Measurements from ENCODE around the gene PCSK2.

The PCSK2 gene

GRCh38 chr20:17504898-17505635 is 278.2 kb downstream of the PCSK2 start:
- Histone ChIP-seq H3K27me3 (ENCODE audit: control insufficient read depth, low read length) (no peaks in the 10 kb centered on the region), H3F3A (ENCODE audit: control insufficient read depth, insufficient read depth) (no peaks in the 10 kb centered on the region), H3K9me3 (ENCODE audit: control insufficient read depth, insufficient read depth, low read length) (no peaks in the 10 kb centered on the region), H3K9me2 (replicated peaks; ENCODE audit: control insufficient read depth, low read length) (no peaks in the 10 kb centered on the region), H3K4me3 (ENCODE audit: low read length) (peak overlapping the region; percentile 71), H3K27ac (ENCODE audit: low read depth, low read length) (no peak overlapping the region), H3K79me2 (ENCODE audit: control insufficient read depth, low read length) (no peaks in the 10 kb centered on the region), H3K36me3 (ENCODE audit: control insufficient read depth, low read length) (no peaks in the 10 kb centered on the region), H4K20me1 (ENCODE audit: control insufficient read depth, insufficient read depth, low read depth, low read length) (no peaks in the 10 kb centered on the region), H3K4me2 (ENCODE audit: low read length) (peak overlapping the region; percentile 92), H3K4me1 (ENCODE audit: control insufficient read depth, low read length) (peaks cover 16% of the 10 kb centered on the region)
- TF ChIP-seq EZH2phosphoT487 (IDR thresholded peaks at IDR 0.05; ENCODE audit: borderline replicate concordance, low read length), result no peak
- TF ChIP-seq CTCF (IDR thresholded peaks at IDR 0.05; ENCODE audit: low read depth, low read length, poor library complexity, severe bottlenecking), result peak; percentile 68

GRCh38 chr20:17505636-17506517 is 279.0 kb downstream of the PCSK2 start:
- Histone ChIP-seq H3K4me3 (ENCODE audit: low read length) (peak overlapping the region; percentile 71), H3K4me2 (ENCODE audit: low read length) (peak overlapping the region; percentile 92), H3K36me3 (ENCODE audit: control insufficient read depth, low read length) (no peaks in the 10 kb centered on the region), H3K9me2 (replicated peaks; ENCODE audit: control insufficient read depth, low read length) (no peaks in the 10 kb centered on the region), H4K20me1 (ENCODE audit: control insufficient read depth, insufficient read depth, low read depth, low read length) (no peaks in the 10 kb centered on the region), H3K4me1 (ENCODE audit: control insufficient read depth, low read length) (peaks cover 16% of the 10 kb centered on the region), H3K79me2 (ENCODE audit: control insufficient read depth, low read length) (no peaks in the 10 kb centered on the region), H3K9me3 (ENCODE audit: control insufficient read depth, insufficient read depth, low read length) (no peaks in the 10 kb centered on the region), H3K27ac (ENCODE audit: low read depth, low read length) (no peak overlapping the region), H3F3A (ENCODE audit: control insufficient read depth, insufficient read depth) (no peaks in the 10 kb centered on the region), H3K27me3 (ENCODE audit: control insufficient read depth, low read length) (no peaks in the 10 kb centered on the region)
- TF ChIP-seq CTCF (IDR thresholded peaks at IDR 0.05; ENCODE audit: low read depth, low read length, poor library complexity, severe bottlenecking) (no peak), EZH2phosphoT487 (IDR thresholded peaks at IDR 0.05; ENCODE audit: borderline replicate concordance, low read length) (no peak)

GRCh38 chr20:17507032-17507431 is 280.2 kb downstream of the PCSK2 start:
- Histone ChIP-seq H3K4me2 (ENCODE audit: low read length) (no peak overlapping the region), H3K4me1 (ENCODE audit: control insufficient read depth, low read length) (peaks cover 16% of the 10 kb centered on the region), H3K27ac (ENCODE audit: low read depth, low read length) (no peak overlapping the region), H3K27me3 (ENCODE audit: control insufficient read depth, low read length) (no peaks in the 10 kb centered on the region), H3K36me3 (ENCODE audit: control insufficient read depth, low read length) (no peaks in the 10 kb centered on the region), H3F3A (ENCODE audit: control insufficient read depth, insufficient read depth) (no peaks in the 10 kb centered on the region), H3K9me3 (ENCODE audit: control insufficient read depth, insufficient read depth, low read length) (no peaks in the 10 kb centered on the region), H3K9me2 (replicated peaks; ENCODE audit: control insufficient read depth, low read length) (no peaks in the 10 kb centered on the region), H3K79me2 (ENCODE audit: control insufficient read depth, low read length) (no peaks in the 10 kb centered on the region), H4K20me1 (ENCODE audit: control insufficient read depth, insufficient read depth, low read depth, low read length) (no peaks in the 10 kb centered on the region), H3K4me3 (ENCODE audit: low read length) (no peak overlapping the region)
- TF ChIP-seq EZH2phosphoT487 (IDR thresholded peaks at IDR 0.05; ENCODE audit: borderline replicate concordance, low read length), result no peak
- TF ChIP-seq CTCF (IDR thresholded peaks at IDR 0.05; ENCODE audit: low read depth, low read length, poor library complexity, severe bottlenecking), result no peak
